HG03460 (cell line): ENCODE results near the gene TP53I11.
A peak's percentile ranks its signal among the peaks of the same experiment; 100 is the strongest.

Experiments
- ATAC-seq: cut with Tn5 transposase; IDR thresholded peaks from one replicate; pipeline ENCODE4 v1.9.1; 2021; ENCODE audit not compliant: unreplicated experiment

TP53I11 gene

DNA sequence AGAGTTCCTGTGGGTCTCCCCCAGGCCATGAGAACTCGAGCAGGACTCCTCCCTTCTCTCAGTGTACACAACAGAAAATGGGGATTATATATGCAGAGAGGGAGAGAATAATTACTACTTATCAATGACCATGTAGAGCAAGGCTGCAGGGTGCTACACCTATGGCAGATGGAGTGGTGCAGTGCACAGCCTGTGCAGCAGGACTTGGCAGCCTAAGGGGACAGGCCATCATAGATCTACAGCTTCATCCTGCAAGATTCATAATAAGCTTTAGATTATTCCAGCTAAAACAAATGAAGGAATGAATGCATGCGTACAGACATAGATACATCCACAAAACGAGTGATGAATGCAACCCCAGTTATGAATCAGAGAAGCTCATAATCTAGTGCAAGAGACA lies 8.4 kb upstream of the TP53I11 start:
- ATAC-seq, result no peak

DNA sequence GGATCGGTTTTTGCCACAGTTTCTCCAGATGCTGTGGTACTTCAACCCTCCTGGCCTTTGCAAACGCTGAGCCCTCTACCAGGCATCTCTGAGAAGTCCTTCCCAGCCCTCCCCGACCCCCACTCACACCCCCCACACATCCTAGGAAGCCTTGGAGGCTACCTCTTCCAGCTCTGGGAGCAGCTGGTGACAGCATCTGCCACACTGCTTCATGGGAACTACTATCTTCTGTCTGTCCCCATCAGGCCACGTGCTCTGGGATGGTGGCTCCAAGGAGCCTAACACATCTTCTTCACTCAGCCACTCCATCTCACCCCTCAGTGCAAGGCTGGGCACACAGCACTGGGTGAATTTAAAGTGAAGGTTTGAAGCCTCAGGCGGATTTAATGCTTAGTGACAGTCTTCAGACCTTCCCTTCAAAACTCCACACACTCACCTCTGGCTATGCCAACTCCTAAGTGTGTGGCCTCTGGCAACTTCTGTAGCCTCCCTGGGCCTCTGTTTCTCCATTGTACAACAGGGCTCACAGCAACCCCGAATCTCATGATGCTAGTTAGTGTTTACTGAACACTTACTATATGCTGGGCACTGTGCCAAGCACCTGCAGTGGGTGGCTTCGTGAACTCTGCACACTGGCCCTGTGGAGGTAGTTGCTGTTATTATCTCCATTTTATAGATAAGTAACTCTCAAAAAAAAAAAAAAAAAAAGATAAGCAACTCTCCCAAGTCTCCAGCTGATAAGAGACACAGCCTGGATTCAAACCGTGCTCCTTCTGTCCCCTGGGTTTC lies 7.3 kb upstream of the TP53I11 start:
- no peak for ATAC-seq

DNA sequence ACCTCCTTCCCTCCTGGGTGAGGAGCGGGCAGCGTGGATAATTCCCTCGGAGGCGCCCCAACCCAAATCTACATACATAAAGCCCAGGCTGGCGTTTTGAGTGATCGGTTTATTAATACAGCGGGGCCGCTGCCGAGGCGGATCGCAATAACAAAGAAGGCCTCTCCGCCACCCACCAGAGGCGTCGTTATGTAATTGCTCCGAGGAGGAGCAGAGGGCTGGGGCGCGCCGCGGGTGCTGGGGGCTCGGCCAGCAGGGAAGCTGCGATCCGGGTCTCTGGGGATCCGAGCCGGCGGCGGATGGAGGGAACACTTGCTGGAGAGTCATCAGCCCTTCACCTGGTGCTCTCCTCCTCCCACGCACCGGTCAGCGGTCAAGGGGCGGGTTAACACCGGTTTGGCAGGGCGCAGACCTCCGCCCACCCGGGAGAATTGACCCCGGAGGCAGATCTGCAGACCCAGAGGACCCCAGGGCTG lies 6.4 kb upstream of the TP53I11 start:
- no peak for ATAC-seq

DNA sequence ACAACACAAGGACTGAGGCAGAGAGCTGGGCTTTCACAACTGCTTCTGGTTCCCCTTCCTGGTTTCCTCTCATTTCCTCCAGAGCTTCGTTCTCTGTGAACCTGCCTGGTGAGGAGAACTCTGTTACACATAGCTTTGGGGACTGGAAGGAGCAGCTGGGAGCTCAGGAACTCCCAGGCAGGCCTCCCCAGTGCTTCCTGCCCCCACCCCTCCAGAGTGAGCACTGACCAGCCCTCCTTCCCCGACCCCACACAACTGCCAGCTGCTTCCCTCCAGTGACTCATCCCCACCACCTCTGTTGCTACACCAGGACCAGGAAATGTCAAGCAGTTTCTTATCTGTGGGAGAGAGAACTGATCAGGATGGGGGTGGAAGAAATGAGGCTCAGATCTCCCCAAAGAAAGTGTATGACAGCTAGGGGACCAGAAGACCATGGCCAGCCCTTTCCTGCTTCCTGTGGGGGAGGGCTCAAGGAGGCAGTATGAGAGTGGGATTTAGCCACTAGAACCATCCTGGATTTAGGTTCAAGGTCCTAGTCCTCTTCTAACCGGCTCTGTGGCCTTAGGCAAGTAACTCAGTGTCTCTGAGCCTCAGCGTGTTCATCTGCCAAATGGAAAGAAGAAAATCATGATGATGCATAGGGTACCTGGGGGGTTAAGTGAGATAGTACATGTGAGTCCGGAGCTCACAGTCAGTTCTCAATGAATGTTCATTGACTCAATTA lies 4.5 kb upstream of the TP53I11 start:
- ATAC-seq, result no peak

DNA sequence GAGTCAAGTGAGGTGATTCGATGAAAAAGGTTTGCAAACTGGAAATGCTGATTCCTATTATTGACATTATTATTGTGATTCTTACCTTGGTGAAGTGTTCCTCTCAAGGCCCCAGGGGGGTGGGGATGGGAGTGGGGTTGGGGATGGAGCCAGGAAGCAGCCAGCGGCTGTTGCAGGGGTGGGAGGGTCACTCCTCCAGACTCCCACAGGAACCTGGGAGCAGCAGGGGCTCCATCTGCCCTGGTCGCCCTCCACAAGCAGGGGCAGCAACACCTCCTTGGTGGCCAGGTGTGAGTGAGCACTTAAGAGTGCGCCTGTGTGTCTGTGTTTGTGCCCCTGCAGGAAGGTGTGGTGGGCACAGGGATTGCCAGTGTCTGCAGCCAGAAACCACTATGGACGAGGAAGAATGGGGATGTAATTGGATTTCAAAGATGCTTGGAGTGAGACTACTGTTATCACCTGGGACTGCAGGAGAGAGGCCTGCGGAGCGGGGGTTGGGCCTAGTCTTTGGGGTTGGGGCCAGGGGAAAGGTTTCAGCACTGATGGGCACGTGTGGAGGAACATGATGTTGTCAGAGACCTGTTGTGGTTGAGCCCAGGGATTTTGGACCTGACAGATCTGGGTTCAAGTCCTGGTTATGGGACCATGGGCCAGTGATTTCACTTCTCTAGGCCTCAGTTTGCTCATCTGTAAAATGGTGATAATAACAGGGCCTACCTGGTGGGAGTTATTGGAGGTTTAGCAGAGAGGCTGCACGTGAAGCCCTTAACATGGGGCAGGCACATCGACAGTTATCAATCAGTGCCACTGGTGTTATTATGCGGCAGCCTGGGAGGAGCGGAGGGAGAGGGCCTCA lies 3.6 kb upstream of the TP53I11 start:
- no peak for ATAC-seq

DNA sequence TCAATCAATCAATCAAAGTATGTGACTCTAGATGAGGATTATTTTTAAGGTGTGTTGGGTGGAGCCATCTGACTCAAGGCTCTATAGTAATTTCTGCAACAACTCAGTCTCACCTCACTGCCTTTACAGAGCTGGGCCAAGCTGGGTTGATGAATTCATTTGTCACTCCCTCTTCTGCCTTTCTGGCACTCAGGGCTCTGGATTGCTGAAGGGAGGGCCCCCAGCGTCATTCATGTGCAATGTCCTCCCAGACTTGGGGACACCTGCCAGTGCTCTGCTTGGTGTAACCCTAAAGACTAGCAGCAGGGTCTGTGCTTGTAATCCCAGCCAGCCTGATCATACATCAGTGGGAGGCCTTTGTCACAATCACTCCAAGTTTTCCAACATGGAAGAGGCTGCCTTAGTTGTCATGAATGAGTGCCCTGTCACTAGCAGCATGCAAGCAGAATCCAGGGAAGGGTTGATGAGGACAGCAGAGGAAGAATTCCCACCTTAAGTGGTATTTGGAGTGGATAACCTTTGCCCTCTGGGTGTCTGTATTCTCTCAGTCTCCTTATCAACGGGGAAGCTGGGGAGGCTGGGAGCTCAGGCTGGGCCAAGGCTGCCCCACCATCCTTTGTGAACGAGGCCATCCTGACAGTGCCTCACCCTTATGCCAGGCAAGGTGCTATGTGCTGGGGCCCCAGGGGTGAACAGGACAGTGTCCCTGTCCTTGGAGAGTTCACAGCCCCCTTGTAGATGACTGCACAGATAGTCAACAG lies 2.0 kb upstream of the TP53I11 start:
- ATAC-seq, result no peak

DNA sequence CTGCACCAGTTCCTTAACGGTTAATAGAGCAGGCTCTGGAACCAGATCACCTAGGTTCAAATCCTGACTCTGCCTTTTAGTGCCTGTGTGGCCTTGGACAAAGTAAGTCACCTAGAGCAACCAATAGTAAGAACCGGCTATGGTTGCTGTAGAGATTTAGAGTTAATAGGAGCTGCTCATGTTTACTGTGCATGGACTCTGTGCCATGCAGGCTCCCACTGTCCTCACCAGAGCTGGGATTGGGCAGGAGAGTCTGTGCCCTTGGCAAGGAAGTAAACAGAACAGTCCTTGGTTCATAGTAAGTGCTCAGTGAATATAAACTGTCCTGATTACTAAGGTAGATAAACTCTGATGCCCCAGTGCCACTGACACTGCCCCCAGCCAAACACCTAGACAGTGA lies 1.4 kb upstream of the TP53I11 start:
- ATAC-seq, result no peak

DNA sequence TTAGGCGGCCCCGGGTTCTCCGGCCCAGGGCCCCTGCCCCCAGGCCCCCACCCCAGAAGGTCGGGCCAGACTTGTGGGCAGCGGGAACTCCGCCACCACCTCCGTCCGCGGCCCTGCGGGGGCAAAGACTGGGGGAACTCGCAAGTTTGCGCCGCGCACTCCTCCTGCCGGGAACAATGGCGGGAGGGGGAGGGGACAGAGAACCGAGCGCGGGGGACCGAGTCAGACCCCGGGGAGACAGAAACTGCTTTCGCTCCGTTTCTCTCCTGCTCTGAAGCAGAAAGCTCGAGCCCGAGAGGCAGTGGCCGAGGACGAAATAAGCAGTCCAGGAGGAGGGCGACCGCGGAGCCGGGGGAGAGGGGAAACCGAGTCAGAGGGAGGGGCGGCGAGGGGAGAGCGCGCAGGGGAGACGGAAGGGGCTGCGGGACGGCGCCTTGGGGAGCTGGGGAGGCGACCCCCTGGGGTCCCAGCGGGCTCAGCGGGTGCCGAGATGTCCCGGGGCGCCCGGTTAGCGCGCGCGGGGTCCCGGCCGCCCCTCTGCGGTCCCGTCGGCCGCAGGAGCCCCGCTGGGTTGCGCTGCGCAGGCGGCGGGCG lies 555 bp downstream of the TP53I11 start:
- no peak for ATAC-seq

DNA sequence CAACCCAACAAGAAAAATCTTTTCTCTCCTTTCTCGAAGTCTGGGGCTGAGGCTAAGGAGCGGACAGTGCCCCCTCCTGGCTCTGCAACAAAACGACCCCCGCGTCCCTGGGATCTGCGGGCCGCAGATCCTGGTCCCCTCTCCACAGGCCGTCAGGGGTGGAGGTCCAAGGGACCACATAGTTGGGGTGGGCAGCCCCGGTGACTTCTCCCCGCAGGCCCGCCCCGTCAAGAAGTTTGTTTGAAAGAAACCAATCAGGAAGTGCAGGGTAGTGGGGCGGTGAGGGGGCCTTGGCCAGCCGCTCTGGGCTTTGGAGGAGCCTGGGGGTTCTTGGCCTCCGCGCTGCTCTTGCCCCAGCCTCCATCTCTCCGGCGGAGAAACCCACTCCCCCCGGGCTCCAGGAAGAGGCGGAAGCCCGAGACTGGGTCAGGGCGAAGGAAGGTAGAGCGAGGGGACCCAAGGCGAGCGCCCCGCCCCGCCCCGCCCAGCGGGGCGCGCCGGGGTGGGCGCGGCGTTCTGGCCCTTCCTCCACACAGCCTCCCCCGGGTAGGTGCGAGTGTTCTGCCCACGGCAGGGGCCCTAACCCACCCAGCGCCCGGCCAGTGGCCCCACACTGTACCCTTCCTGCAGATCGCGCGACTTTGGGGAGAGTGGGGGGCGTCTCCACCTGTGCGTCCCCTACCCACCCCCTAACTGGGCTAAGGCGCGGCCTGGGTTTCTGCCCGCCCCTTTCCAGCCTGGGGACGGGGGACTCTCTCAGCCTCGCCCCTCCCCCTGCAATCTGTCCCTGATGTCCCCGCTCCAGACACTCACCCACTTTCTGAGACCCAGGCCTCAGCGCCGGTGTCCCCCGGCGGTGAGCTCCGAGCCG lies 1.3 kb downstream of the TP53I11 start:
- no peak for ATAC-seq

DNA sequence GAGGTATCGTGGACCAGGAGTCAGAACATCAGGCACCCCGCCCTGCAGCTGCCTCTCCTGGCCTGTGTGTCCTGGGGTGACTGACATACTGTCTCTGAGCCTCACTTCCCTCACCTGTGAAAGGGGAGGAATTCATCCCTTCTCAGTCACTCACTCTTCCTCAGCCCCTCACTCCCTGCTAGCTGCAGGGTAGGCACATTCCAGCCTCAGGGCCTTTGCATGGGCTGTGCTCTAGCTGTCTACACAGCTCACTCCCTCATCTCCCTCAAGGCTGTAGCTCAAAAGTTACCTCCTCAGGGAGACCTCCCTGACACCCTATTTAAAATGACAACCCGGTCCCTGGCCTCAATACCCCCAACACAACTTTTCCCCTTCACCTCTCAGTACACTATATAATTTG lies 2.5 kb downstream of the TP53I11 start:
- ATAC-seq, result no peak

DNA sequence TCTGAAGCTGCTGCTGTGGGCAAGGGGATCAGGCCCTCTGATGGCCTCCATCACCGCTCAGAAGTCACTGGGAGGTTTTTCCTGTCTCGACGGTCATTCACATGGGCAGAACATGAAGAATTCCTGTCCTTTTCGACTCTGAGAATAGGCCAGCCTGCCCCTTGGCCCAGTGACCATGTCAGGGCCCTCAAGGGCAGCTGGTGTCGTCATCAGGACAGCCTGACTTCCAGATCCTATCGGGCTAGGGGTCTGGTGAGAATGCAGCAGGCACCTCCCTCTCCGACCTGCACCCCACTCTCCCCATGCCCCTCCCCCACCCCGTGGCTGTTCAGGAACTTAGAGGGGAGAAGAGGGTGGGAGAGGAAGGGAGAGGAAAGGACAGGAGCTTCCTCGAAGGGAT lies 3.6 kb downstream of the TP53I11 start:
- ATAC-seq, result no peak

DNA sequence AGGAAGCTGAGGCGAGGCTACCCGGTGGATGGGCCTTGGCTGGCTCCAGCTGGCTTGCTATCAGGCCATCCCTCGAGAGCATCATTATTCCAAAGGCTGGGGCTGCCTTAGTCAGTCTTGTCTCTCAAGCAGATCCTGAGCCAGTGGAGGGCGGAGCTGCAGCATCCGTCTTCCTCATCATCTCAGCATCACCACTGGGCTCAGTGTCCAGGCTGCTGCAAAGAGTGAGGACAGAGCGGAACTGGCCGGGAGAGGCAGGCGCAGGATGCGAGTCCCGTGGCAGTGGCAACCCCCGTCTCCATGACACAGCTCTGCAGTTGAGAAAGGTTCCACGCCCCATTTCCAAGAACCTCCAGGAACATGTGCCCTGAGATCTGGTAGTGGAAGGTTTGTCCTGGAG lies 4.4 kb downstream of the TP53I11 start:
- ATAC-seq, result no peak

DNA sequence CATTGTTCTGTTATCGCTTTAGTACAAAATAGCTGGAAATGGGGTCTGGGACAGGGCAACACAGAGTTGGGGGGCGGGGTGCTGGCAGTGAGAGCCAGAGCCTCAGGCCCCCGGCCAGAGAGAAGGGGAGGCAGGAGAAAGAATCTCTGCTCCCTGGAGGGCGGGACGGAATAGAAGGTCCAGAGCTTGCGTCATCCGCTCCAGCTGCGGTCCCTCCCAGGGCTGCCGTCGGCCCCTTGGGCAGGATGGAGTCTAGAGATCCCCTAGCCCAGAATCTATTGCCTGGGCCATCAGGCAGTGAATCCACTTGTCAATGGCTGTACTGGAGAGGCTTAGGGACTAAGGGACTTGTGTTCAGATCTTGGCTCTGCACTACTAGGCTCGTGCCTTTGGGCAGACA lies 5.0 kb downstream of the TP53I11 start:
- no peak for ATAC-seq

DNA sequence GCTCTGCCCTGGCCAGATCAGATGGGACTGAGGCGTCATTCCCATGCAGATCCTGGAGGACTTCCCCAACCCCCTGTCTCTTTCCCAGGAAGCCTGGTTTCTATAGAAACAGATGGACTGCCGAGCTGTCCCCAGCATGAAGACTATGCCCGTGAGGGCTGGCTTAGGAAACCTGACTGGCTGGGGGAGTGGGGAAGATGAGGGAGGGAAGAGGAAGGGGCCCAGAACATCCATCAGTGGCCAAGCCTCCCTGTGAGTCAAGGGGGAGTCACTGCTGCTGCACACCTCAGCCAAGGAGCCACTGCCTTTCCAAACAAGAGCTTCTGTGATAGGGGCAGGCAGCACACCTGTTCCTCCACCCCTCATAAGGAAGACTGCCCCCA lies 5.8 kb downstream of the TP53I11 start:
- no peak for ATAC-seq

DNA sequence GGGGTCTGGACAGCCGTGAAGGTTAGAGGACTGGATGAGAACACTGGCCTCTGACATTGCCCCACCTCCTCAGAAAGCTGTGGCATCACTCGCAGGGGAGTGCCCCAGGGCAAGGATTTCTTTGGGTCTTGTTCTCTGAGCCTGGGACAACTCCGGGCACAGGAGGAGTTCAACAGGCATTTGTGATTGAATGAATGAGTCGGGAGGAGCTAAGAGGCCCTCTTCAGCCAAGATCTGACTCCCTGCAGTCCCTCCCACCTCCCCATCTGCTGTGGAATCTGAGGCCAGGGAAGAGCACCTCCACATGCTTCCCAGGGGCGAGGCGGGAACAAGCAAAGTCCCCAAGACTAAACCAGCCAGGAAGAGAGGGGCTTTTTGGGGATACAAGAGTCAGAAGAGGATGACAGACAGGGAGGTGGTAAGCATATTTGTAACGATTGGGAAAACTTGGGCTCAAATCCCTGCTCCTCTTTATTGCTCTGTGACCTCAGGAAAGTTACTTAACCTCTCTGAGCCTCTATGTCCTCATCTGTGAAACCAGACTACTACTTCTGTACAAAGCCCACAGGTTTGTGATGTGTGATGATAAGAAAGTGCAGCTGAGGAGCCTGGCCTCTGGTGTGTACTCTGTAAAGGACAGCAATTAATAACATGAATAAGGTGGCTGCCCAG lies 6.4 kb downstream of the TP53I11 start:
- no peak for ATAC-seq

DNA sequence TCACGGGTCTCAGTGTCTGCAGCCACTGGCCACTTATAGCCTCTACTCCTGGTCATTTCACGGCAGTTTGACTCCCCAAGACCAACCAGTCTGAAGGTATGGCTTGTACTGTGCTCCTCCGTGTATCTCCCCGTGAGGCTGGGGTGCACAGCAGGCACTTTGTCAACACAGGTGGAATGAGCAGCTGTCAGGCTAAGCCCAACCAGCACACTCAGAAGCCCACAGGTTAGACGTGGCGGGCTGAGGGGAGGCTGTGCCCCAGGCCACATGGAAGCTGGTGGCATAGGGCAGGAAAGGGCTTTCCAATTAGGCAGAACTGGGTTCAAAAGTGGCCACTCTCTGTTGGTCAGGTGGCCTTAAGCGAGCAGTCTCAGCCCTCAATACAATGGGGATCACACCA lies 7.0 kb downstream of the TP53I11 start:
- ATAC-seq, result no peak

DNA sequence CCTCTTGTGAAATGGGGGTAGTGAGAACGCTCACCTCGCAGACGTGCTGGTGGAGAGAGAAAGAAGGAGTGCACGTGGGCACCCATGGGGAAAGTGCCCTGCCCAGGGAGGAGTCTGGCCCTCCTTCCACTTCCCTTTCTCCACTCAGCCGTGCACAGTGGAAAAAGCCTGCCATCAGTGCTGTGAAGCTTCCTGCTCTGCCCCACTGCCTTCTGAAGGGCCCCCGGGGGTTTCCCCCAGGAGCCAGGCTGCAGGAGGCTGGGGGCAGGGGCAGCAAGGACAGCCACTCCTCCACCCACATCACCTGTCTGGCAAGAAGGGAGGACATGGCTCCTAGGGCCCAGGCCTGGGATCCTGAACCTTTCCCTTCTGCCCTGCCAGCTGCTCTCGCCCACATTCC lies 7.6 kb downstream of the TP53I11 start:
- peak; percentile 71 for ATAC-seq

DNA sequence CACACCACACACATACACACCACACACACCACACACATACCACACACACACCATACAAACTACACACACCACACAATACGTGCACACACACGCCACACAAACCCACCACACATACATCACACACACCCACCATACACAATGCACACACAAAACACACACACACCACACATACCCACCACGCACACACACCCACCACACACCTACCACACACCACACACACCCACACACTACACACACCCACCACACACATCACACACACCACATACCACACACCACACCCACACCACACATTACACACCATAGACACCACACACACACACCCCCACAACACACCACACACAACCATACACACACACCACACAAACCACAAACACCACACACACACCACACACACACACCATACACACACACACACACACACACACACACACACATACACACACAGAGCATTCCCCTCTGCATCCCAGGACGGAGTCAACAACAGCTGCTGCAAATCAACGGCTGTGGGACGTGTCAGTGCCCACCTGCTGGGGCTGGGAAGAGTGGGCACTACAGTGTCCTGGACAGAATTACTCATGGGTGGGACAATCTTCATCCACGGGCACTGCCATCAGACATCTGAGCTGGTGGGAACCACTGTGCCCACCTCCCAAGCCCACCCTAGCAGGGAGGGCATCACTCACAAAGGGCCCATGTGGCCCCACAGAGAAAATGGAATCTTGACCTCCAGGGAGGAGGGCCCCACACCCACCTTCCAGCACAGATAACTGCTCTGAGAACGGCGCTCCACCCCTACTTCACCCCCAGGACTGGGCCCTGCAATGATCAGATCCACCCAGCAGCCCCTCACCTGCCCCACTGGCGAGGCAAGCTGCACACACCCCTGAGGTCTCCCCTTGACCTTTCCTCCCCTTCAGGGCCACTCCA lies 8.4 kb downstream of the TP53I11 start:
- ATAC-seq, result no peak
